Hepatocyte (in vitro differentiated cells): ENCODE data around the gene WNK2.

Source experiments
- CTCF ChIP-seq: fragments of 200-600 bp; sonication (generic); IDR thresholded peaks from 2 replicates; pipeline ENCODE4 v1.5.1; 2016; ENCODE audit warnings: antibody characterized with exemption, mild to moderate bottlenecking; ENCODE audit not compliant: poor library complexity
- EZH2 ChIP-seq: fragments of 200-600 bp; sonication (generic); IDR thresholded peaks from 2 replicates; pipeline ENCODE4 v1.6.1; 2016; ENCODE audit warnings: antibody characterized with exemption, mild to moderate bottlenecking, borderline replicate concordance

GRCh38 chr9:93288891-93289883, 105.2 kb downstream of the WNK2 start:
- TF ChIP-seq EZH2 (no peak), CTCF (no peak)
